IMR-90 (cell line): Measurements from ENCODE around the gene ETFA. TPM values are rescaled to one million over a fixed set of nuclear protein-coding genes. Genes with fewer than 3 reads are reported as not detected.

ENCODE experiments used
- ATAC-seq: fragments of 200-7000 bp; cut with Tn5 transposase; 2 replicates; pipeline ENCODE4 v1.9.1; 2020; ENCODE audit warnings: low read depth, mild to moderate bottlenecking, moderate library complexity
- BruUV-seq: library from RNA; stranded (reverse); fragments of 400-500 nt; replicated peaks from 2 replicates; lab custom pipeline; 2021; lab: Mats Ljungman, UMichigan
- CTCF ChIA-PET: fragments of 300-600 bp; formaldehyde crosslinking; extraction: SDS; loops from one replicate; lab custom pipeline; 2021; ENCODE audit warnings: antibody characterized with exemption; lab: Yijun Ruan, JAX
- POLR2A ChIA-PET: fragments of 300-600 bp; sonication (Branson Sonifier 250); formaldehyde crosslinking; loops from one replicate; lab custom pipeline; 2022; ENCODE audit warnings: antibody characterized with exemption; ENCODE audit not compliant: unreplicated experiment; lab: Charles Lee
- DNase-seq: peaks from one replicate; pipeline ENCODE4 v3.0.0; 2013
- H2AFZ ChIP-seq: replicated peaks from 2 replicates; pipeline ENCODE3; 2013; ENCODE audit warnings: low read length, mild to moderate bottlenecking; ENCODE audit not compliant: poor library complexity
- H2AK5ac ChIP-seq: 2 replicates; pipeline ENCODE4 v1.6.1; 2013; ENCODE audit warnings: low read depth, low read length, inconsistent platforms
- H2AK9ac ChIP-seq: replicated peaks from 2 replicates; pipeline ENCODE3; 2013; ENCODE audit warnings: mild to moderate bottlenecking, low read depth, low read length, moderate library complexity; ENCODE audit not compliant: poor library complexity
- H2BK120ac ChIP-seq: 2 replicates; pipeline ENCODE4 v1.6.1; 2013; ENCODE audit warnings: low read depth, low read length, inconsistent platforms
- H2BK15ac ChIP-seq: 3 replicates; pipeline ENCODE4 v1.6.1; 2013; ENCODE audit warnings: low read depth, low read length, inconsistent platforms
- H2BK20ac ChIP-seq: 2 replicates; pipeline ENCODE4 v1.6.1; 2013; ENCODE audit warnings: low read depth, mild to moderate bottlenecking, inconsistent platforms, low read length, moderate library complexity
- H2BK5ac ChIP-seq: 2 replicates; pipeline ENCODE4 v1.6.1; 2013; ENCODE audit warnings: mild to moderate bottlenecking, low read depth, low read length, inconsistent platforms; ENCODE audit not compliant: poor library complexity, severe bottlenecking
- H3K14ac ChIP-seq: replicated peaks from 2 replicates; pipeline ENCODE4 v1.6.1; 2013; ENCODE audit warnings: low read depth, low read length, inconsistent platforms
- H3K18ac ChIP-seq: 2 replicates; pipeline ENCODE4 v1.6.1; 2013; ENCODE audit warnings: low read depth, low read length, control low read depth
- H3K23ac ChIP-seq: 2 replicates; pipeline ENCODE4 v1.6.1; 2013; ENCODE audit warnings: low read depth, low read length, inconsistent platforms
- H3K27ac ChIP-seq: 2 replicates; pipeline ENCODE4 v1.5.1; 2013; ENCODE audit warnings: mild to moderate bottlenecking, control low read depth, low read length; ENCODE audit not compliant: insufficient read depth
- H3K27me3 ChIP-seq: 2 replicates; pipeline ENCODE4 v1.6.1; 2013; ENCODE audit warnings: low read length; ENCODE audit not compliant: control insufficient read depth, insufficient read depth
- H3K36me3 ChIP-seq: 2 replicates; pipeline ENCODE4 v1.6.1; 2013; ENCODE audit warnings: low read length, mixed read lengths; ENCODE audit not compliant: control insufficient read depth, insufficient read depth
- H3K4ac ChIP-seq: 2 replicates; pipeline ENCODE4 v1.6.1; 2013; ENCODE audit warnings: low read depth, low read length, inconsistent platforms
- H3K4me1 ChIP-seq: 2 replicates; pipeline ENCODE4 v1.6.1; 2013; ENCODE audit warnings: low read length, mixed read lengths; ENCODE audit not compliant: control insufficient read depth, insufficient read depth
- H3K4me2 ChIP-seq: 2 replicates; pipeline ENCODE4 v1.6.1; 2013; ENCODE audit warnings: low read depth, mild to moderate bottlenecking, control low read depth, low read length, moderate library complexity
- H3K4me3 ChIP-seq: 2 replicates; pipeline ENCODE4 v1.5.1; 2013; ENCODE audit warnings: low read depth, mild to moderate bottlenecking, control low read depth, low read length, moderate library complexity; ENCODE audit not compliant: insufficient read depth
- H3K56ac ChIP-seq: 2 replicates; pipeline ENCODE4 v1.6.1; 2013; ENCODE audit warnings: low read length, inconsistent platforms; ENCODE audit not compliant: insufficient read depth; ENCODE audit errors: extremely low read depth
- H3K79me1 ChIP-seq, 2 experiments: 2 replicates each; pipeline ENCODE4 v1.6.1; 2013; ENCODE audit warnings: low read length in 2 of 2, inconsistent platforms in 1 of 2, low read depth in 1 of 2
- H3K9ac ChIP-seq: 2 replicates; pipeline ENCODE4 v1.6.1; 2013; ENCODE audit warnings: low read depth, low read length, control low read depth
- H3K9me1 ChIP-seq: 2 replicates; pipeline ENCODE4 v1.6.1; 2013; ENCODE audit warnings: low read length, inconsistent platforms; ENCODE audit not compliant: insufficient read depth
- H3K9me3 ChIP-seq: 2 replicates; pipeline ENCODE4 v1.6.1; 2013; ENCODE audit warnings: low read length; ENCODE audit not compliant: control insufficient read depth, insufficient read depth
- H4K20me1 ChIP-seq: 2 replicates; pipeline ENCODE4 v1.6.1; 2013; ENCODE audit warnings: low read length, inconsistent platforms; ENCODE audit not compliant: insufficient read depth
- H4K5ac ChIP-seq: 2 replicates; pipeline ENCODE4 v1.6.1; 2013; ENCODE audit warnings: mild to moderate bottlenecking, low read depth, low read length, control low read depth
- H4K8ac ChIP-seq, 2 experiments: 2 replicates each; pipeline ENCODE4 v1.6.1; 2013; ENCODE audit warnings: low read depth in 2 of 2, low read length in 2 of 2, control low read depth in 1 of 2, inconsistent platforms in 1 of 2
- H4K91ac ChIP-seq: 2 replicates; pipeline ENCODE4 v1.6.1; 2013; ENCODE audit warnings: low read depth, low read length, inconsistent platforms; ENCODE audit not compliant: insufficient read depth
- CEBPB ChIP-seq: IDR thresholded peaks from 2 replicates; pipeline ENCODE4 v1.6.1; 2012; ENCODE audit warnings: low read depth, low read length, improper control_type of control experiment
- CHD1 ChIP-seq: IDR thresholded peaks from 2 replicates; pipeline ENCODE4 v1.6.1; 2012; ENCODE audit warnings: low read depth, low read length, improper control_type of control experiment
- FOS ChIP-seq: fragments of 150-350 bp; IDR thresholded peaks from 2 replicates; pipeline ENCODE4 v1.6.1; 2016; ENCODE audit warnings: low read depth, low read length
- MAFK ChIP-seq: IDR thresholded peaks from 2 replicates; pipeline ENCODE4 v1.6.1; 2012; ENCODE audit warnings: low read depth, low read length, improper control_type of control experiment
- NFE2L2 ChIP-seq: fragments of 150-350 bp; IDR thresholded peaks from 2 replicates; pipeline ENCODE4 v1.6.1; 2016; ENCODE audit warnings: low read depth, mild to moderate bottlenecking, low read length
- POLR2A ChIP-seq: IDR thresholded peaks from 2 replicates; pipeline ENCODE4 v1.6.1; 2012; ENCODE audit warnings: mild to moderate bottlenecking, low read depth, low read length
- RAD21 ChIP-seq: IDR thresholded peaks from 2 replicates; pipeline ENCODE4 v1.6.1; 2012; ENCODE audit warnings: low read length, improper control_type of control experiment
- SMC3 ChIP-seq: fragments of 150-350 bp; IDR thresholded peaks from 2 replicates; pipeline ENCODE4 v1.6.1; 2016; ENCODE audit warnings: low read depth, mild to moderate bottlenecking, antibody characterized with exemption, low read length, moderate library complexity
- WGBS, 2 experiments: methylation state at CpG; one replicate each; pipeline versions ENCODE4 v1.1.5 to v1.1.7; 2013; ENCODE audit warnings: missing lambda C conversion rate in 2 of 2; ENCODE audit not compliant: insufficient read length in 1 of 2; ENCODE audit errors: extremely low coverage in 2 of 2; 5-methylcytosine and 5-hydroxymethylcytosine counted together
- dilution Hi-C: fragments of 300-500 bp; cut with HindIII; formaldehyde crosslinking; loops from one replicate; pipeline ENCODE4 v1.14.3; 2018; ENCODE audit warnings: low sequenced_read_pairs; ENCODE audit not compliant: unreplicated experiment
- in situ Hi-C: fragments of 300-500 bp; cut with MboI; formaldehyde crosslinking; loops from 3 replicates; pipeline ENCODE4 v1.14.3; 2019; ENCODE audit warnings: low sequenced_read_pairs, inconsistent platforms, mixed read lengths
- intact Hi-C: fragments of 100-400 bp; cut with micrococcal nuclease; formaldehyde crosslinking; loops from 2 replicates; pipeline ENCODE4 v1.10.0; 2022
- polyA plus RNA-seq, 3 experiments: library from polyadenylated mRNA; depleted of rRNA; stranded (reverse); fragments of >200 nt; gene quantifications; 2 replicates each; pipeline ENCODE4 v1.2.3, GENCODE V29; 2012; ENCODE audit warnings: low replicate concordance in 1 of 3
- total RNA-seq: library from RNA; depleted of rRNA; stranded (reverse); fragments of >200 nt; gene quantifications from 2 replicates; pipeline ENCODE4 v1.2.3, GENCODE V29; 2012
- TF ChIP-seq, protein P1 (sequence below): fragments of 150-350 bp; IDR thresholded peaks from 2 replicates; pipeline ENCODE4 v1.6.1; 2016; ENCODE audit warnings: low read depth, mild to moderate bottlenecking, low read length, moderate library complexity, borderline replicate concordance
- TF ChIP-seq, protein P2 (sequence below): fragments of 150-350 bp; IDR thresholded peaks from 2 replicates; pipeline ENCODE4 v1.6.1; 2017; ENCODE audit warnings: mild to moderate bottlenecking, antibody characterized with exemption, low read length, low read depth

Gene ETFA
- total and polyA plus RNA-seq, 2 of the 4 experiments (the other 2 are of a cell fraction), result 115 to 172 TPM

- TF ChIP-seq NFE2L2, result no peak
Measured at GRCh38 chr15:76346669-76347481, 35.6 kb upstream of the ETFA start (continued).

DNA sequence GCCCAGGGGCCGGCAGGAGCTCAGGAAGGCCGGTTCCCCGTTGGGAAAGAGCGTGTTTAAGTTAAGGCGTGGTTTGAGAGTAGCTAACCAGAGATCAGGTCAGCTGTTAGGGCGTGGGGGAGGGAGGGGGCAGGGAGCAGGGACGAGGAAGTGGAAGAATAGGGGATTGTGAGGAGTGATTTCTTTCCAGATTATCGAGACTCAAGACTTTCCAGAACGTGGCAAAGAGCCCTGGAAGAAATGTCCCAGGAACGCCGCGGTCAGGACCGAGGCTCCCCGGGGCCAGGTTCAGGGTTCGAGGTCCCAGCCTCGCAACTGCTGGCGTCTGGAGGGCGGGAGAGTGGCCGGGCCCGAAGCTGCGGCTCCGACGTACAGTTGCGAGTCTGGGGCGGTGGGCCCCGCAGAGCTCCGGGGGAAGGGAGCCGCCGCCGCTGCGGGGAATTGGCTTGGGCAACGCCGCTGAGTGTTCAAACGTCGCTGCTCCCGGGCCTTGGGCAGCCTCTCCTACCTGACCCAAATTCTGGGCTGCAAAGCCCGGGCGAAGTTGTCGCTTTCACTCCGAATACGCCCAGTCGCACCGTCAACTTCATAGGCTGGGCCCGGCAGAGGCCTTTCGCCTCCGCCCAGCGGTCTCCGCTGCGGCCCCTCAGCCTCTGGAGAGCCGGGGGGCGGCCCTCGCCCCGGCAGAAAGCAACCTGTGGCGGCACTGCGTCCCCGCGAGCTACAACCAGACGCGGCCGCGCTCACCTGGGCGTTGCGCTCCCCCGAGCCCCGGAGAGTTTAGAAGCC, 34.8 kb upstream of the ETFA start:
- 9% methylated on average over 48 of the region's 65 CpGs; no CpG with 5 or more reads in 1 of the 2 experiments for WGBS, 2 experiments
- TF ChIP-seq, protein P1, sequence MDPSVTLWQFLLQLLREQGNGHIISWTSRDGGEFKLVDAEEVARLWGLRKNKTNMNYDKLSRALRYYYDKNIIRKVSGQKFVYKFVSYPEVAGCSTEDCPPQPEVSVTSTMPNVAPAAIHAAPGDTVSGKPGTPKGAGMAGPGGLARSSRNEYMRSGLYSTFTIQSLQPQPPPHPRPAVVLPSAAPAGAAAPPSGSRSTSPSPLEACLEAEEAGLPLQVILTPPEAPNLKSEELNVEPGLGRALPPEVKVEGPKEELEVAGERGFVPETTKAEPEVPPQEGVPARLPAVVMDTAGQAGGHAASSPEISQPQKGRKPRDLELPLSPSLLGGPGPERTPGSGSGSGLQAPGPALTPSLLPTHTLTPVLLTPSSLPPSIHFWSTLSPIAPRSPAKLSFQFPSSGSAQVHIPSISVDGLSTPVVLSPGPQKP, result no peak
- TF ChIP-seq CHD1, result no peak
- no peak for TF ChIP-seq FOS
- TF ChIP-seq RAD21, result no peak
- no peak for TF ChIP-seq CEBPB
- no peak for TF ChIP-seq SMC3
- TF ChIP-seq POLR2A, result no peak
- no peak for TF ChIP-seq MAFK
- TF ChIP-seq, protein P2, sequence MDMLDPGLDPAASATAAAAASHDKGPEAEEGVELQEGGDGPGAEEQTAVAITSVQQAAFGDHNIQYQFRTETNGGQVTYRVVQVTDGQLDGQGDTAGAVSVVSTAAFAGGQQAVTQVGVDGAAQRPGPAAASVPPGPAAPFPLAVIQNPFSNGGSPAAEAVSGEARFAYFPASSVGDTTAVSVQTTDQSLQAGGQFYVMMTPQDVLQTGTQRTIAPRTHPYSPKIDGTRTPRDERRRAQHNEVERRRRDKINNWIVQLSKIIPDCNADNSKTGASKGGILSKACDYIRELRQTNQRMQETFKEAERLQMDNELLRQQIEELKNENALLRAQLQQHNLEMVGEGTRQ, result no peak
- dilution Hi-C loops (no loop called here), intact Hi-C loops (loop anchor here (5.0 to 10.0 kb wide), 2 partner anchors 229 to 521 kb away; no protein-coding TSS in a partner anchor), in situ Hi-C loops (no loop called here)
- Histone ChIP-seq H3K4me2 (peak overlapping the region; percentile 63), H4K8ac (0 out of 4 replicates have a peak overlapping the region, but pooled peaks of 1 of the 2 experiments have one; percentile 3), H3K27me3 (peaks cover 15% of the 10 kb centered on the region), H2BK20ac (no peak overlapping the region), H3K14ac (peak overlapping the region; percentile 23; the same call in 1 of the 2 replicates), H4K91ac (no peak overlapping the region; the same call in 1 of the 2 replicates), H2BK120ac (no peak overlapping the region), H3K9ac (no peak overlapping the region), H3K4ac (no peak overlapping the region), H3K56ac (no peak overlapping the region), H2BK15ac (no peak overlapping the region), H2AK9ac (peak overlapping the region; percentile 77), H2AFZ (peak overlapping the region; percentile 78), H3K9me1 (no peaks in the 10 kb centered on the region; the same call in 1 of the 2 replicates), H3K23ac (peak overlapping the region; percentile 16; the same call in 1 of the 2 replicates), H3K18ac (no peak overlapping the region), H3K4me1 (peaks cover 4% of the 10 kb centered on the region), H2BK5ac (no peak overlapping the region), H3K36me3 (peaks cover 13% of the 10 kb centered on the region), H4K20me1 (peaks cover 6% of the 10 kb centered on the region; the same call in 1 of the 2 replicates), H4K5ac (no peak overlapping the region; the same call in 1 of the 2 replicates), H3K79me1 (no peaks in the 10 kb centered on the region), H3K27ac (no peak overlapping the region), H3K9me3 (peaks cover 3% of the 10 kb centered on the region; the same call in 1 of the 2 replicates), H3K4me3 (peak overlapping the region; percentile 32), H2AK5ac (peak overlapping the region; percentile 51; the same call in 1 of the 2 replicates)
- ChIA-PET POLR2A (no interaction called here), CTCF (interaction anchor here (0.6 kb wide), 1 partner anchor 452 kb away, joined by 4 read pairs; no protein-coding TSS in a partner anchor)
- DNase-seq (no peak), ATAC-seq (peak; percentile 21)
- no TSS peak for BruUV-seq
